Stimulated activated CD8-positive, alpha-beta memory T cell treated with anti-CD3 and anti-CD28 coated beads, Interleukin-12 subunit alpha, Interleukin-12 subunit beta, amount 100 ng/mL, for 1 hour (primary cell): ENCODE data around the gene EPS15.

Experiments
- DNase-seq: peaks from one replicate; pipeline ENCODE4 v3.0.0-alpha.2; 2020; ENCODE audit warnings: low read depth

Gene EPS15

DNA sequence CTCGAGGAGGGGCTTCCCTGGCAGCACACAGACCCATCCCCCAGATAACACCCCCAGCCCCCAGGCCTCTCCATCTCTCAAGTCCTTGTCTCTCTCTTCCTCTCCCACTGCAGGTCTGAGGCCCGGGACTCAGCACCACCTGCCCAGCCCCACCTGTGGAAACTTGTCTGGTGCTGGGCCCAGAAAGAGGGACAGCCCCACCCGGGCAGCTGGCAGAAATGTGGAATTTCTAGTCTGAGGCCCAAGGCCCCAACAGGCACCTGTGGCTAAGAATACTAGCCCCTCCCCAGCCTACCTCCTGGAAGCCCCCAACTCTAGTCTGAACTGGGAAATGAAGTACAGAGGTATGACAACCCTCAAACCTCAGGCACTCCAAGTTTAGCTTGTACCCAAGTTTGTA is 204.1 kb downstream of the EPS15 start:
- no peak for DNase-seq

DNA sequence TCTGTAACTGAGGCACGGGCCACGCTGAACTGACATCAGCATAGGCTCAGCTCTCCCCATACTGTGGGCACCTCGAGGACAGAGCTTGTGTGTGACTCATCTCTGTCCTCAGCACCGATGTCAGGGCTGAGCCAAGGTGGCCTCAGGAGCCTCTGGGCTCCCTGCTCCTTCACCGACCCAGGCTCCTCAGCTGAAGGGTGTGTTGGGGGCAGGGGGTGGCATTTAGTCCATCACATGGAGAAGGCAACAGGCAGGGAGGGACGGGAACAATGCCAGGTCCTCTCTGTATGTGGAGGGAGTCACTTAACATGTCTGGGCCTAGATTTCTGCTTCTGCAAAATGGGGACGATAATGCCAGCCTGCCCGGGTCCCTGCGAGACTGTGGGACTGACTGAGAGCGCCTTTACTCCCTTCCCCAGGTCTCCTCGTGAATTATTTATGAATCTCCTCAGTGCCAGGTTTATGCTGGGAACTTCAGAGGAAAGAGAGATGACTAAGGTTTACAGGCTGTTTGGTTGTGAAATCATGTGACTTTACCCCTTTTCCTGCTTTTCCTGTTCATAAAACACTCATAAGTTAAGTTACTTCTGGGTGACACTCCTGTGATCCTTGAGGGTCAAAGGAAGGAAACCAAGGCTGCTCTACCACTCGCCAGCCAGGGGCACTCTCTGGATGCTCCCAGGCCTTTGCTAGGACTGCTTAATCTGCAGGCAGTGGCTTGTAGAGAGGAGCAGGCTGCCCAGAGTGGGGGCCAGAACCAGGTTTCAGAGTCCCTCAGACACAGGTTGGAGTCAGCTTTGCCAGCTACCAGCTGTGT is 204.9 kb downstream of the EPS15 start:
- no peak for DNase-seq

DNA sequence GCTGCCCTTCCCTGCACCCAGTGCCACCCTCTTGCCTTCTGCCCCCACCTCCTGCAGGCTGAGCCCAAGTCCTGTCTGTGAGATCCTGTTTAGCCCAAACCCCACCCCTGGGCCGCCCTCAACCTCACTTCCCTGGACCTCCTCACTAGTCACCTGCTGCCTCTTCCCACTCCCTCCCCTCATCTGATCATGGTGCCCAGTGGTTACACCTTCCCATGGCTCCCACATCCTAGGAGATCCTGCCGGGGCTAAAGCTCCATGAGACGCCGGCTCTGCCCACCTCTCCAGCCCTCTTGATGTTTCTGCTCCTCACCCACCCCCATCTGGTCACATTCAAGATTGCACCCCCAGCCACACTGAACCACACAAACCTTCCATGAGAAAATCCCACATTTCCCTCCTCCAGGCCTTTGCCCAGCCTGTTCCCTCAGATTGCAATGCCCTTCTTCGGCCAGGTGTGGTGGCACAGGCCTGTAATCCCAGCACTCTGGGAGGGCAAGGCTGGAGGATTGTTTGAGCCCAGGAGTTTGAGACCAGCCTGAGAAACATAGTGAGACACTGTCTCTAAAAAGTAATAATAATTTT is 205.7 kb downstream of the EPS15 start:
- DNase-seq = no peak

DNA sequence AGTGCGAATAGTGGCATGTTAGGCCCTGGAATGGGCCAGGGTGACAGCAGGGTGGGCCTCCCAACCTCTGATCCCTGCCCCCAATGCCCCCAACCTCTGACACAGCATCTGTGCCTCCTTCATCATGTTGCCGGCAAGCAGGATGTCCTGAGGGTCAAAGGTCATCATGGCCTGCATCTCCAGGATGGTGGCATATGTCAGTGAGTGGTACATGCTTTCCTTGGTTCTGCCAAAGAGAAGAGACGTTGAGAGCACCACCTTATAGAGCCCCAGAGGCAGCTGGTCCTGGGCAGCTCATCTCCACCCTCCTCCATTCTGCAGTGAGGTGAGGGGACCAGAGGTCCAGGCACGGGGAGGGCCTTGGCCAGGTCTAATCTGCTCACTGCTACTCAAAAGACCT is 206.3 kb downstream of the EPS15 start:
- no peak for DNase-seq

DNA sequence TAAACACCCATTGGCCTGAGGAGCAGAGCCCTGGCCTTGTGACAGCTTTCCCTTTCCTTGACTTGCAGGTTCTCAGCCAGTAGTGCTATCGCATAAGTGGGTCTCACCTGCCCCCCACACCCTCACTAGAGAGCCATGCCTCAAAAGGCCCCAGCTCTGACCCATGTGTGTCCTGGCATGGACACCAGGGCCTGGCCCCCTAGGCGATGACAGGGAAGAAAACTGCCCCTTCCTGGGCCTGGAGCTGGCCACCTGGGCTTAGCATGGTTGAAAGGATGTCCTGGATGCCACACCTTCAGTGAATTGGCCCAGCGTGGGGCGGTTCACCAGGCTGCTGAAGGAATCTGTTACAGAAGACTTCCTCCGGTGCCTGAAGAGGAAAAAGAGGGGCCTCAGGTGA is 207.2 kb downstream of the EPS15 start:
- DNase-seq = no peak

DNA sequence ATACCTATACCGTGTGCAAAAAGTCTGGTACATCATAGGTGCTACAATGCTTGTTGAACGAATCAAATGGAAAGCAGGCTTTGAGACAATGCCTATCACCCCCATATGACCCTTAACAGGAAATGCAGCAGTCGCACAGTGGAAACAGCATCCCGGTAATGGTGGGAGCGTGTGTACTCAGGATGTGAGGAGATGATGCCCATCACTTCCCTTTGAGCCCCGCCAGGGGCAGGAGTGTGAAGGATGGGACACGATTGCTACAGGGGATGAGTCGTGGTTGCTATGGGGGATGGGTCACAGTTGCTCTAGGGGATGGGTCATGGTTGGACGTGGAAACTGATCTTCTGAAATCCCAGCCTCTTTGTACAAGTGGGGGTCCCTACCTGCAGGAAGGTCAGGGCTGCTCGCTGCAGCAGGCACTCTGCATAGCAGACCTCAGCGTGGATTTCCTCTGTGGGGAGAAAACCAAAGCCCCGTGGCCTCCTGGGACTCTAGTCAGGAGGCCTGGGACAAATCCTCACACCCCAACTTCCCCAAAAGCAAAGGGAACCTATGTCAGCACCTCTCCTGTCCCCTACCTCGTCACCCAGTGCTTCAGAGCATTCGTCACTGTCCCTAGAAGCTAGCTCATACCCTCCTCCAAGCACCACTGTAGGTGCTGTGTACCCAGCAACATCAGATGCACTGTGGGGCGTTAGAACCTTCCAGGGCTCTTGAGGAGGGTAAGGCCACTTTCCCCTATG is 208.0 kb downstream of the EPS15 start:
- no peak for DNase-seq

DNA sequence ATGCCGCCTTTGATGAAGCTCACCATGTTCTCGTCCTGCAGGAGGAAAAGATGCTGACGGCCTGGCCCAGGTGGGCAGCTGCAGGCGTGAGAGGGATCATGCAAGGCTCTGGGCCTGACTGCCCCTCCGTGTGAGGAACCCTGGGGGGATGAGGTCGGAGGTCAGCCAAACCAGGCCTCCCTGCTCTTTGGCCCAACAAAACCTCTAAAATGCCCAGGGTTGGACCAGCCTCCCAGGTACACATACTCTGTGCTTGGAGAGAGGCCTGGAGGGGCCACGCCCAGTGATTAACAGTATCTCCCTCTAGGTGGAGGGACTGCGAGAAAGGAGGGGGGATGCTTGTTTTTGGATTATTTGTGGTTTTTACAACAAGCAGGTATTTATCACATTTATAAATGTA is 209.8 kb downstream of the EPS15 start:
- no peak for DNase-seq

DNA sequence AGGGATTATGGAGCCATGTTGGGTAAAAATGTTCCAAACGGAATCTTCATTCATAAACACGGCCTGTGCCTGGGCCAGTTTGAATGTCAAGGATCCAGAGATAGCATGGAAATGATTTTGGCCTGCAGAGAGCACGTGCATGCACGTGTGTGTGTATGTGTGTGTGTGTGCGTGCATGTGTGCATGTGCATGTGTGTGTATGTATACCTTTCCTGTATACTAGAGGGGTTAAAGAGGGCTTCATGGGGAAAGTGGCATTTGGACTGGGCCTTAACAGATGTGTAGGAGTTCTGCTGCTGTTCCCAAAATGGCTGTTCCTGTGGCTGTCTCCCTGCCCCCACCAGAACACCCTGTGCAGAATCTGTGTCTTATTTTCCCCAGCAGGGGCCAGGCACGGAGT is 210.4 kb downstream of the EPS15 start:
- no peak for DNase-seq

DNA sequence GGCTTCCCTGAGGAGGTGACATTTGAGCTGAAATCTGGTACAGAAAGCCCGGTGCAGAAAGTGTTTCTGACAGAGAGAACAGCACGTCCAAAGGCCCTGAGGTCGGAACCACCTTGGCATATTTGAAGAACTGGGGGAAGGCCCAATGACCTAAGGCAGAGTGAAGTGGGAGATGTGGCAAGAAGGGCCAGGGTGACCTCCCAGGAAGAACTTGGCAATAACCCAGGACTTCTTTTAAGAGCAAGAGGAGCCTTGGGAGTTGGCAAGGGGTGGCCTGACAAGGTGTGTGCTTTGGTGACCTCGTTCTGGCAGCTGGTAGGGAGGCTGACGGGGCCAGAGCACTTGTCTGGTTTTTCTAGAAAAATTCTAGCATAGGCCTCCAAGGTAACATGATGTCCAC is 212.1 kb downstream of the EPS15 start:
- DNase-seq = no peak

DNA sequence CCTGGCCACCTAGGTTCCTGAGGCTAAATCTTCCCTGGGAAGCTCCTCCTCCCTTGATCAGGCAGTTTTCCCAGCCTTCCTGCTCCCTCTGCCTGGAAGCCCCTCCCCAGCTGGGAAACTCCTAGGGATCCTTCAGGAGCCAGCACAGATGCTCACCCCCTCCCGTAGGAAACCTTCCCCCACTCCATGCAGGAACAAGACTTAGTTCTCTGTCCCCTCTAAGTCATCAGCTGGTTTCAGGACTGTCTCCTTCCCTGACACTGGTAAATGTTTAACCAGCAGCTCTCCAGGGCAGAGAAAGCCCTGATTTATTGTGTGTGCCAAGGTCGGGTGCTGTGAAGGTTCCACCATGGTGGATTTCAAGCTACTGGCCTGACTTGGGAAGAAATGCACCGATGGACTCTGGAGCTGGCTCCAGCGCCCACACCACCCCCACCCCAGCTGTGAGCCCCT is 213.7 kb downstream of the EPS15 start:
- no peak for DNase-seq

DNA sequence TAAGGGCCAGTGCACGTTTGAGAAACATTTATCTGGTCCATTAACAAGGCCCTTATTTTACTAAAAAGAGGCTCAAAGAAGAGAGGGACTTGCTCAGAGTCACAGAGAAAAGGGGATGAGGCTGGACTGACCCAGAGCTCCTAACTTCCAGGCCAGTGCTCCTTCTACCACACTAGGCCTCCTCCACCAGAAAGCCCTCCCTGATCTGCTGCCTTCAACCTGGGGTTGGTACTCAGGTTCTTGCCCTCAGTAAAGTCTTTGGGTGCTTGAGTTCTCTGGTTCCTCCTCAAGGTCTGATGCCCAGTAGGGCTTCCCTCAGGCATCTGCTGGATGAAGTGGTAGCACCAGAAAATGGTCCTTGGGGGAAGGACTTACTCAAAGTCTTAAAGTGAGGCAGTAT is 214.7 kb downstream of the EPS15 start:
- no peak for DNase-seq
